Measurements from ENCODE around the gene PKIG.

DNA sequence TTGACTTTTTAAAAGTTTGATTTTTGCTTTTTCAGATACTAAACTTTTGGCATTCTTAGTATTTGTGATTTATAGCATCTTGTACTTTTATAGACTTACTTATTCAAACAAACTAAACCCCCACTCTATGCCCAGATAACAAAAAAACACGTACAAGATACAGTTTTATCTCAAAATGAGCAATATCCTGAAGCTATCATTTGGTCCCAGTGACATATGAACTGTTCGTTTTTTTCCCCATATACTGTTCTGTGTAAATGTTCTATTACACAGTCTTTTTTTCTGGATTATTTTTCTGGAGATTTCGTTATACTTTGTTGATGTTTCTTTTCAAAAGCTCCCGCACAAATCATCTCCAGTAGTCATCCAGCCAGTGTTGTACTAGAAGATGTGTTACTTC, 33.3 kb upstream of the PKIG start:
- TF ChIP-seq, protein P1, sequence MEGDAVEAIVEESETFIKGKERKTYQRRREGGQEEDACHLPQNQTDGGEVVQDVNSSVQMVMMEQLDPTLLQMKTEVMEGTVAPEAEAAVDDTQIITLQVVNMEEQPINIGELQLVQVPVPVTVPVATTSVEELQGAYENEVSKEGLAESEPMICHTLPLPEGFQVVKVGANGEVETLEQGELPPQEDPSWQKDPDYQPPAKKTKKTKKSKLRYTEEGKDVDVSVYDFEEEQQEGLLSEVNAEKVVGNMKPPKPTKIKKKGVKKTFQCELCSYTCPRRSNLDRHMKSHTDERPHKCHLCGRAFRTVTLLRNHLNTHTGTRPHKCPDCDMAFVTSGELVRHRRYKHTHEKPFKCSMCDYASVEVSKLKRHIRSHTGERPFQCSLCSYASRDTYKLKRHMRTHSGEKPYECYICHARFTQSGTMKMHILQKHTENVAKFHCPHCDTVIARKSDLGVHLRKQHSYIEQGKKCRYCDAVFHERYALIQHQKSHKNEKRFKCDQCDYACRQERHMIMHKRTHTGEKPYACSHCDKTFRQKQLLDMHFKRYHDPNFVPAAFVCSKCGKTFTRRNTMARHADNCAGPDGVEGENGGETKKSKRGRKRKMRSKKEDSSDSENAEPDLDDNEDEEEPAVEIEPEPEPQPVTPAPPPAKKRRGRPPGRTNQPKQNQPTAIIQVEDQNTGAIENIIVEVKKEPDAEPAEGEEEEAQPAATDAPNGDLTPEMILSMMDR (IDR thresholded peaks at IDR 0.05; ENCODE audit: poor library complexity, severe bottlenecking): no peak
- no peak for TF ChIP-seq POLR2AphosphoS5 (IDR thresholded peaks at IDR 0.05)
- no peak for TF ChIP-seq EP300 (conservative IDR thresholded peaks at IDR 0.05; ENCODE audit: poor library complexity, severe bottlenecking)
- no peak for TF ChIP-seq EZH2 (IDR thresholded peaks at IDR 0.05; ENCODE audit: borderline replicate concordance, insufficient read depth, low read length, poor library complexity, severe bottlenecking)
- no peak for TF ChIP-seq SMC3 (conservative IDR thresholded peaks at IDR 0.05; ENCODE audit: poor library complexity)
- no peak for TF ChIP-seq RAD21 (conservative IDR thresholded peaks at IDR 0.05)

All from neural cell (in vitro differentiated cells).